Measurements from ENCODE around the gene KLF18. TPM values are rescaled to one million over a fixed set of nuclear protein-coding genes. Genes with fewer than 3 reads are reported as not detected.

The KLF18 gene
- total and polyA plus RNA-seq, 11 donors: not detected

DNA sequence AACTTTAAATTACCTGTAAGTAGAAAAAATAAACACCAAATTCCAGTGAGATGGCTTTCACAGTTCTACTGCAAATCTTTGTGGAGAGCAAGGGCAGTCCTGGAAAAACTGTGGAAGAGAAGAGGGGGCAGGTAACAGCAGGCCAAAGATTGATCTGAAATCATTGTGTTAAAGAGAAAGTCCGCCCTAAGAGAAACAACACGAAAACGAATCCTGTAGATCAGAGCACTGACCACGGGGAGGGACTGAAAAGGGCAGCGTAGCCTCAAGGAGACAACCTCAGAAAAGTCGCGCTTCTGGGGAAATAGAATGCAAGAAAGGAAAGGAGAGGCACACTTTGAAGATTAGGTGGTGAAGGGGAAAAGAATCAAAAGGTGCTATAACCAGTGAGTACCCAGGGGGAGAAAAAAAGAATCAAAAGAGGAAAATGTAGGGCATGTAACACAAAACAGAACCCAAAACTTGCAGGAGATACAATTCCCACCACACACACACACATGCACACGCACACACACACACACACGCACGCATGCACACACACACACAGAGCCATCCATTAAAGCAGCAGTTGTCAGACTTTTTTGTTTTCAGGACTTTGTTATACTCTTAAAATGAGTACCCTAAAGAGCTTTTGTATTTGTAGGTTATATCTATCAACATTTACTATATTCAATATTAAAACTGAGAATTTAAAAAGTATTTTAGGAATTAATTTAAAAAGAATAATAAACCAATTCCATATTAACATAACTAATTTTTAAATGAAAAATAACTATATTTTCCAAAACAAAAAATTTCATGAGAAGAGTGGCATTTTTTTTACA, 50.8 kb downstream of the KLF18 start:
- Histone ChIP-seq H3K36me3 (no peaks in the 10 kb centered on the region), H3K4me1 (peaks cover 0 to 7% (median 0%) of the 10 kb centered on the region in 12 donors), H3K27me3 (no peaks in the 10 kb centered on the region), H3K4me3 (no peak overlapping the region), H3K27ac (no peak overlapping the region), H3K9me3 (peaks cover 0 to 16% (median 2%) of the 10 kb centered on the region in 12 donors)
- WGBS, 4 donors: 77 to 83% (median 79%) methylated on average over 10 of the region's 10 CpGs
- no peak for TF ChIP-seq POLR2A (IDR thresholded peaks at IDR 0.05)
- TF ChIP-seq, protein P1, sequence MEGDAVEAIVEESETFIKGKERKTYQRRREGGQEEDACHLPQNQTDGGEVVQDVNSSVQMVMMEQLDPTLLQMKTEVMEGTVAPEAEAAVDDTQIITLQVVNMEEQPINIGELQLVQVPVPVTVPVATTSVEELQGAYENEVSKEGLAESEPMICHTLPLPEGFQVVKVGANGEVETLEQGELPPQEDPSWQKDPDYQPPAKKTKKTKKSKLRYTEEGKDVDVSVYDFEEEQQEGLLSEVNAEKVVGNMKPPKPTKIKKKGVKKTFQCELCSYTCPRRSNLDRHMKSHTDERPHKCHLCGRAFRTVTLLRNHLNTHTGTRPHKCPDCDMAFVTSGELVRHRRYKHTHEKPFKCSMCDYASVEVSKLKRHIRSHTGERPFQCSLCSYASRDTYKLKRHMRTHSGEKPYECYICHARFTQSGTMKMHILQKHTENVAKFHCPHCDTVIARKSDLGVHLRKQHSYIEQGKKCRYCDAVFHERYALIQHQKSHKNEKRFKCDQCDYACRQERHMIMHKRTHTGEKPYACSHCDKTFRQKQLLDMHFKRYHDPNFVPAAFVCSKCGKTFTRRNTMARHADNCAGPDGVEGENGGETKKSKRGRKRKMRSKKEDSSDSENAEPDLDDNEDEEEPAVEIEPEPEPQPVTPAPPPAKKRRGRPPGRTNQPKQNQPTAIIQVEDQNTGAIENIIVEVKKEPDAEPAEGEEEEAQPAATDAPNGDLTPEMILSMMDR (IDR thresholded peaks at IDR 0.05): no peak
- intact Hi-C loops (cut with DNase I): no loop called here
- DNase-seq (no peak), ATAC-seq (no peak)

DNA sequence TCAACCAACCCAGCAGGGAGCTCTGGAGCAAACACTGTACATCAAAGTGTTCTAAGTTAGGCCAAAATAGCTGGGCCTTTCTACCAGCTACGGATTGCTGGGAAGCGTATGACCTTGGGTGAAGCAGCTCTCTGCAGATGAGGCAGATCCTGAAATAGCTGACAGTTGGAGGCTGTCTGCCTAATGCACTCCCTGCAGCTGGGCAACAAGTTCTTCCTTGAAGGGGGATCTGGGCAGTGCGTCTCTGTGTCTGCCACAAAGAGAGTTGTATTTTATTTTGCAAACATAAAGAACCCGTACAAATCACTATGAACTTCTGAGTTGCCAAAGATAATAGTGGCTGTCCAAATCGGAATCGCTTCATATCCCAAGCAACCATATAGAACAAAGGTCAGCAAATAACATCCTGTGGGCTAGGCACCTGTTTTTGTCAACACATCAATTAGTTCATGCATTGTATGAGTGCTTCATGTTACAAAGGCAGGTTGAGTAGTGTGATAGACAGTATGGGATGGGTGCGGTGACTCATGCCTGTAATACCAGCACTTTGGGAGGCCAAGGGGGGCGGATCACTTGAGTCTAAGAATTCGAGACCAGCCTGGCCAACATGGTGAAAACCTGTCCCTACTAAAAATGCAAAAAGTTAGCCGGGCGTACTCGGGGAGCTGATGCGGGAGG, 51.9 kb downstream of the KLF18 start:
- Histone ChIP-seq H3K9me3 (peaks cover 0 to 10% (median 2%) of the 10 kb centered on the region in 12 donors), H3K27ac (peak overlapping the region in 2 of 12 donors; percentile 25 to 62), H3K27me3 (no peaks in the 10 kb centered on the region), H3K4me3 (no peak overlapping the region), H3K4me1 (peaks cover 0 to 7% (median 0%) of the 10 kb centered on the region in 12 donors), H3K36me3 (no peaks in the 10 kb centered on the region)
- DNase-seq: peak in 2 of 5 donors; percentile 10 to 33
- TF ChIP-seq POLR2A (IDR thresholded peaks at IDR 0.05): no peak
- TF ChIP-seq, protein P1 (IDR thresholded peaks at IDR 0.05): no peak
- WGBS, 4 donors: 57 to 68% (median 61%) methylated on average over 13 of the region's 13 CpGs
- intact Hi-C loops (cut with DNase I): no loop called here
- peak; percentile 84 to 92 (median 90) for ATAC-seq

Other genes with a start within 250 kb of the KLF18 start
- 1 to 10 TPM in 1 of 9 donors, under 1 TPM in 2, not detected in 6; 0.14 to 1.3 (median 0.37) TPM for gene ARTN, start 207.8 kb downstream of the KLF18 start, total RNA-seq
- gene ARTN, start 207.8 kb downstream of the KLF18 start, polyA plus RNA-seq: under 1 TPM; 0.07 to 0.23 TPM
- gene IPO13, start 194.7 kb downstream of the KLF18 start, total RNA-seq: 10 to 100 TPM; 51.4 to 71.0 (median 56.7) TPM
- gene IPO13, start 194.7 kb downstream of the KLF18 start, polyA plus RNA-seq: 10 to 100 TPM; 29.9 to 46.9 TPM
- 10 to 100 TPM; 13.2 to 36.7 (median 14.7) TPM for gene DPH2, start 171.6 kb downstream of the KLF18 start, total RNA-seq
- gene DPH2, start 171.6 kb downstream of the KLF18 start, polyA plus RNA-seq: 10 to 100 TPM in 1 of 2 donors, 1 to 10 TPM in 1; 8.0 to 65.6 TPM
- gene ATP6V0B, start 166.7 kb downstream of the KLF18 start, total RNA-seq: 100 to 1,000 TPM in 3 of 9 donors, 10 to 100 TPM in 6; 71.4 to 140 (median 93.2) TPM
- gene ATP6V0B, start 166.7 kb downstream of the KLF18 start, polyA plus RNA-seq: 100 to 1,000 TPM in 1 of 2 donors, 10 to 100 TPM in 1; 84.7 to 235 TPM
- gene B4GALT2, start 162.4 kb downstream of the KLF18 start, total RNA-seq: 10 to 100 TPM; 26.8 to 65.0 (median 40.2) TPM
- gene B4GALT2, start 162.4 kb downstream of the KLF18 start, polyA plus RNA-seq: 10 to 100 TPM; 29.2 to 65.7 TPM
- 1 to 10 TPM in 7 of 9 donors, under 1 TPM in 2; 0.67 to 3.4 (median 1.3) TPM for gene CCDC24, start 150.0 kb downstream of the KLF18 start, total RNA-seq
- 1 to 10 TPM in 1 of 2 donors, under 1 TPM in 1; 0.90 to 1.2 TPM for gene CCDC24, start 150.0 kb downstream of the KLF18 start, polyA plus RNA-seq
- 1 to 10 TPM in 6 of 9 donors, under 1 TPM in 3; 0.83 to 2.4 (median 1.1) TPM for gene SLC6A9, start 110.2 kb downstream of the KLF18 start, total RNA-seq
- 1 to 10 TPM in 1 of 2 donors, under 1 TPM in 1; 0.61 to 2.0 TPM for gene SLC6A9, start 110.2 kb downstream of the KLF18 start, polyA plus RNA-seq
- not detected for gene KLF17, start 22.8 kb downstream of the KLF18 start, total RNA-seq
- gene KLF17, start 22.8 kb downstream of the KLF18 start, polyA plus RNA-seq: not detected
- gene DMAP1, start 71.8 kb upstream of the KLF18 start, total RNA-seq: 10 to 100 TPM; 23.5 to 35.5 (median 27.7) TPM
- gene DMAP1, start 71.8 kb upstream of the KLF18 start, polyA plus RNA-seq: 10 to 100 TPM; 30.5 to 31.9 TPM
- gene ERI3, start 213.6 kb upstream of the KLF18 start, total RNA-seq: 10 to 100 TPM; 42.0 to 57.0 (median 48.0) TPM
- 10 to 100 TPM; 29.8 to 68.9 TPM for gene ERI3, start 213.6 kb upstream of the KLF18 start, polyA plus RNA-seq

Data from heart left ventricle (tissue), 16 donors.